PC-9 (cell line): Measurements from ENCODE around the gene CST11.
"Not testable (repeated sequence)": the region's sequence is repeated elsewhere in the genome, so short reads cannot be mapped to it uniquely, and the experiment has no call there.

Source experiments
- EZH2 ChIP-seq: fragments of 200-600 bp; sonication (generic); IDR thresholded peaks from 2 replicates; pipeline ENCODE4 v1.8.0; 2017; ENCODE audit warnings: antibody characterized with exemption, low read depth
- TF ChIP-seq, protein P1 (sequence below): fragments of 200-600 bp; sonication (generic); conservative IDR thresholded peaks from 2 replicates; pipeline ENCODE4 v1.6.1; 2017; ENCODE audit warnings: mixed run types, antibody characterized with exemption, mild to moderate bottlenecking, moderate library complexity

DNA sequence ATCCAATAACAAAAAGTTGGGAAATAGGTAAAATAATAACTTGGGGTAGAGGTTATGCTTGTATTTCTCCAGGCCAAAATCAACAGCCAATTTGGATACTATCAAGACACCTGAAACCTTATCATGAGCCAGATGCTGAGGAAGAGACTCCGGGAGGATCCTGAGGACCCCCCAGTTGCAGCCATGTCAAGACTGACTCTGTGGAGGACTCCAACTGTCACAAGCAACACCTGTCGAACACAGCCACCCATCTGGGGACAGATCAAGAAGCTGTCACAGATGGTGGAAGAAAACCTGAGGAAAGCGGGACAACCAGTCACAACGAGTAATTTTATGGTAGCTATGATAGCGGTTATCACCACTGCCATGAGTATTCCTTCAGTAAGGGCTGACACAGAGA lies 19.6 kb upstream of the CST11 start:
- TF ChIP-seq EZH2, result not testable (repeated sequence)
- TF ChIP-seq, protein P1, sequence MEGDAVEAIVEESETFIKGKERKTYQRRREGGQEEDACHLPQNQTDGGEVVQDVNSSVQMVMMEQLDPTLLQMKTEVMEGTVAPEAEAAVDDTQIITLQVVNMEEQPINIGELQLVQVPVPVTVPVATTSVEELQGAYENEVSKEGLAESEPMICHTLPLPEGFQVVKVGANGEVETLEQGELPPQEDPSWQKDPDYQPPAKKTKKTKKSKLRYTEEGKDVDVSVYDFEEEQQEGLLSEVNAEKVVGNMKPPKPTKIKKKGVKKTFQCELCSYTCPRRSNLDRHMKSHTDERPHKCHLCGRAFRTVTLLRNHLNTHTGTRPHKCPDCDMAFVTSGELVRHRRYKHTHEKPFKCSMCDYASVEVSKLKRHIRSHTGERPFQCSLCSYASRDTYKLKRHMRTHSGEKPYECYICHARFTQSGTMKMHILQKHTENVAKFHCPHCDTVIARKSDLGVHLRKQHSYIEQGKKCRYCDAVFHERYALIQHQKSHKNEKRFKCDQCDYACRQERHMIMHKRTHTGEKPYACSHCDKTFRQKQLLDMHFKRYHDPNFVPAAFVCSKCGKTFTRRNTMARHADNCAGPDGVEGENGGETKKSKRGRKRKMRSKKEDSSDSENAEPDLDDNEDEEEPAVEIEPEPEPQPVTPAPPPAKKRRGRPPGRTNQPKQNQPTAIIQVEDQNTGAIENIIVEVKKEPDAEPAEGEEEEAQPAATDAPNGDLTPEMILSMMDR, result not testable (repeated sequence)
